GM13976 (cell line): ENCODE measurements around the gene MECR.

Source experiments
- DNase-seq: peaks from one replicate; pipeline ENCODE4 v3.0.0; 2012; ENCODE audit warnings: low spot score
- CTCF ChIP-seq: IDR thresholded peaks from 2 replicates; pipeline ENCODE4 v1.5.1; 2012; ENCODE audit warnings: borderline replicate concordance, mild to moderate bottlenecking; ENCODE audit not compliant: insufficient read depth; ENCODE audit errors: extremely low read depth, missing control alignments, control extremely low read depth
- in situ Hi-C: fragments of 300-500 bp; cut with MboI; formaldehyde crosslinking; loops from one replicate; pipeline ENCODE4 v1.12.0; 2022; ENCODE audit warnings: low sequenced_read_pairs, mixed read lengths, inconsistent platforms; ENCODE audit not compliant: unreplicated experiment

Gene MECR

DNA sequence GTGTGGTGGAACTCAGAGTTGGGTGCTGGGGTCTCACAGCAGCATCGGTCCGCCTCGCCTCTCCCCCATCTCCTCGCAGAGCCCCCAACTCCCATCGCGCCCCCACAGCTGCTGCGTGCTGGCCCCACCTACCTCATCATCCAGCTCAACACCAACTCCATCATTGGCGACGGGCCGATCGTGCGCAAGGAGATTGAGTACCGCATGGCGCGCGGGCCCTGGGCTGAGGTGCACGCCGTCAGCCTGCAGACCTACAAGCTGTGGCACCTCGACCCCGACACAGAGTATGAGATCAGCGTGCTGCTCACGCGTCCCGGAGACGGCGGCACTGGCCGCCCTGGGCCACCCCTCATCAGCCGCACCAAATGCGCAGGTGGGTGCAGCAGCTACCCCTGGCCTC lies 29.8 kb upstream of the MECR start:
- in situ Hi-C loops, result no loop called here
- DNase-seq, result no peak

GRCh38 chr1:29259802-29260441 lies 29.2 kb upstream of the MECR start:
- in situ Hi-C loops, result no loop called here
- DNase-seq, result peak; percentile 83
- no peak for TF ChIP-seq CTCF

More for the DNA sequence above, 29.8 kb upstream of the MECR start:
- TF ChIP-seq CTCF, result no peak

DNA sequence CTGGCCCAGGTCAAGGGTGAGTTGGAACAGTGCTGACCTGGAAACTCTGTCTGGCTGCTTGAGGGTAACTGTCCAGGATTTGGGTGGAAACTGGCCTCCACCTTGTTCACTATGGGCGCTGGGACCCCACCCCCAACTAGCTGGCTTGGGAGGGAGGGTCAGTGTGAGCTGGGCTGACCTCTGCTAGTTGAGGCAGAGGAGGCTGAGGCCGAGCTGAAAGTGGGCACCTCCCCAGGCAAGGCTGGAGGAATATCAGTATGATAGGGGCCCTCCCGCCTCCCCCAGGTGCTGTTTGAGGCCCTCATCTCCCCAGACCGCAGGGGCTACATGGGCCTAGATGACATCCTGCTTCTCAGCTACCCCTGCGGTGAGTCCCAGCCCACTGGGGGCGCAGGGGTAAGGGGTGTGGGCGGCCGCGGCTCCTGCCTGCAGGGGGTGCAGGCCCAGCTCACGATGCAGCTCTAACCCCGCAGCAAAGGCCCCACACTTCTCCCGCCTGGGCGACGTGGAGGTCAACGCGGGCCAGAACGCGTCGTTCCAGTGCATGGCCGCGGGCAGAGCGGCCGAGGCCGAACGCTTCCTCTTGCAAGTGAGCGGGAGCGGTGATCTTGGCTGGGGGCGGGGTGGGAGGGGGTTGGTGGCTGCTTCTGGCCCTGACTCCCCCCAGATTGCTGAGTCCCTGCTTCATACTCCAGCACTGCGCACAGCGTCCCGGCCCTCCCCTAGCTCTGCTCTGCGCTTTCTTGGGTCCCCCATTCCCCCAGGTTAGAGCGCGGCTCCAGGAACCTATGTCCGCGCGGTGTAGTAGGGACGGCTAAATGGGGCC lies 28.5 kb upstream of the MECR start:
- no peak for TF ChIP-seq CTCF
- in situ Hi-C loops, result no loop called here
- peak; percentile 52 for DNase-seq

DNA sequence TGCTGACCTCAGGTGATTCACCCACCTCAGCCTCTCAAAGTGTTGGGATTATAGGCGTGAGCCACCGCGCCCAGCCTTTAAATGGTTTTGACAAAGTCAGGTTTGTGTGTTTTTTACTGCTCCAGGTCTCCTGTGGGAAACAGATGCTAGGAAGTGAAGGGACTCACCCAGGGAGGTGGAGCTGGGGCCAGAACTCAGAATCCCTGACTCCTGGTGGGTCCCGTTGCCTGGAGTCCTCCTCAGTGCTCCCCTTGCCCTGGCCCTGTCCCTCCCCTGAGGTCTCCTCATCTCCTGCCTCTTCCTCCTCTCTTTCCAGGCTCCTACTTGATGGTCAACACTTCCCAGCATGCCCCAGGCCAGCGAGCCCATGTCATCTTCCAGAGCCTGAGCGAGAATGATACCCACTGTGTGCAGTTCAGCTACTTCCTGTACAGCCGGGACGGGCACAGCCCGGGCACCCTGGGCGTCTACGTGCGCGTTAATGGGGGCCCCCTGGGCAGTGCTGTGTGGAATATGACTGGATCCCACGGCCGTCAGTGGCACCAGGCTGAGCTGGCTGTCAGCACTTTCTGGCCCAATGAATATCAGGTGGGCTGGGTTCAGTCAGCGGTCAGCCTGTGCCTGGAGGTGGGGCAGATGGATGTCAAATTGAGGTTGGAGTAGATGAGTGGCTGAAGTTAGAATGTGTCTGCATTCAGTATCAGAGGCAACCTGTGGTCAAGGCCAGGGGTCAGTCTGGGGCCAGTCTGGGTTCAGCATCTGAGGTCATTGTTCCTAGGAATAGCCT lies 27.6 kb upstream of the MECR start:
- in situ Hi-C loops, result no loop called here
- no peak for DNase-seq
- no peak for TF ChIP-seq CTCF

- TF ChIP-seq CTCF, result no peak
- in situ Hi-C loops, result no loop called here
- no peak for DNase-seq
These were observed 26.5 kb upstream of the MECR start for GRCh38 chr1:29256979-29257804.

DNA sequence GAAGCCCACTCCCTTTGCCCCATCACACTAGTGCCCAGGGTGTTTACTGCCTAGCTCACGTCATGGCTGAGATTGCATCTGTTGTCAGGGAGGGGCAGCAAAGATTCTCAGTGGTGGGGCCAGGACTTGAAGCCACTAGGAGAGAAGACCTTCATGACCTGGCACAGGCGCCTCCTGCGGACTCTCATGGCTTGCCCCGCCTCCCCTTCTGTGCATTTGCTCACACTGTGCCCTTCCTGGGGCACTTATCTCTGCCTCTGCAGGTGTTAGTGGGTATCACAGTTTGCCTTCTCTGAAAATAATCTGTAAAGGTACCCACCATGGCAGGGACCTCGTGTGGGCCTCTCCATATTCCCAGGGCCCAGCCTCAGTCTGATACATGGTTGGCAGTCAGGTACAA lies 25.7 kb upstream of the MECR start:
- in situ Hi-C loops, result no loop called here
- no peak for DNase-seq

More for the DNA sequence above, 25.7 kb upstream of the MECR start:
- no peak for TF ChIP-seq CTCF
